RWPE1 (cell line): ENCODE data around the gene MRPL17.

Source experiments
- CTCF ChIA-PET: fragments of 350-600 bp; sonication (Branson Sonifier 250); formaldehyde crosslinking; extraction: SDS; loops from one replicate; lab custom pipeline; 2021; lab: Yijun Ruan, JAX
- POLR2A ChIA-PET: fragments of 400-600 bp; formaldehyde crosslinking; extraction: SDS; loops from one replicate; lab custom pipeline; 2020; ENCODE audit warnings: antibody characterized with exemption; ENCODE audit not compliant: low non-redundant PET; lab: Yijun Ruan, JAX
- DNase-seq: peaks from one replicate; pipeline ENCODE4 v3.0.0; 2012; ENCODE audit warnings: low spot score
- H3K27ac ChIP-seq: fragments of 450-650 bp; 2 replicates; pipeline ENCODE4 v1.5.1; 2017
- TF ChIP-seq, protein P1 (sequence below): fragments of 450-650 bp; conservative IDR thresholded peaks from 2 replicates; pipeline ENCODE4 v1.5.1; 2017; ENCODE audit warnings: low read depth, mild to moderate bottlenecking

The MRPL17 gene

DNA sequence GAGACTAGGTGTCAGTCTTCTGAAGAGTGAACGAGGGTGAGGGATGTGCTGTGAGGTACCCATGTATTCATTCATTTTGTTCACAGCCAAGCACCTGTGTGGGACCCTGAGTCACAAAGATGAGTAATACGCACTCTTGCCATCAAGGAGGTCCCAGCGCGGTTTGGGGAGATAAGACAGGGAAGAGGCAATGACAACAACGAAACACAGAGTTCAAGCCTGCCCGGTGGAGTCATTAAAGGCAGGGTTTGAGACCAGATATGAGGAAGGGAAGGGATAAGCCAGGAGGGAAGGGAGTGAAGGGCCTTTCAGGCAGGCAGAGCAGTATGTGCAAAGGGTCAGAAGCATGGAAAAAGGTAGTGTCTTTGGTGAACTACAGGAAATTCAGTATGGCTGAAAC lies 32.2 kb downstream of the MRPL17 start:
- CTCF ChIA-PET = no interaction called here
- no peak for DNase-seq
- POLR2A ChIA-PET = no interaction called here
- no peak overlapping the region for H3K27ac ChIP-seq
- TF ChIP-seq, protein P1, sequence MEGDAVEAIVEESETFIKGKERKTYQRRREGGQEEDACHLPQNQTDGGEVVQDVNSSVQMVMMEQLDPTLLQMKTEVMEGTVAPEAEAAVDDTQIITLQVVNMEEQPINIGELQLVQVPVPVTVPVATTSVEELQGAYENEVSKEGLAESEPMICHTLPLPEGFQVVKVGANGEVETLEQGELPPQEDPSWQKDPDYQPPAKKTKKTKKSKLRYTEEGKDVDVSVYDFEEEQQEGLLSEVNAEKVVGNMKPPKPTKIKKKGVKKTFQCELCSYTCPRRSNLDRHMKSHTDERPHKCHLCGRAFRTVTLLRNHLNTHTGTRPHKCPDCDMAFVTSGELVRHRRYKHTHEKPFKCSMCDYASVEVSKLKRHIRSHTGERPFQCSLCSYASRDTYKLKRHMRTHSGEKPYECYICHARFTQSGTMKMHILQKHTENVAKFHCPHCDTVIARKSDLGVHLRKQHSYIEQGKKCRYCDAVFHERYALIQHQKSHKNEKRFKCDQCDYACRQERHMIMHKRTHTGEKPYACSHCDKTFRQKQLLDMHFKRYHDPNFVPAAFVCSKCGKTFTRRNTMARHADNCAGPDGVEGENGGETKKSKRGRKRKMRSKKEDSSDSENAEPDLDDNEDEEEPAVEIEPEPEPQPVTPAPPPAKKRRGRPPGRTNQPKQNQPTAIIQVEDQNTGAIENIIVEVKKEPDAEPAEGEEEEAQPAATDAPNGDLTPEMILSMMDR = no peak

DNA sequence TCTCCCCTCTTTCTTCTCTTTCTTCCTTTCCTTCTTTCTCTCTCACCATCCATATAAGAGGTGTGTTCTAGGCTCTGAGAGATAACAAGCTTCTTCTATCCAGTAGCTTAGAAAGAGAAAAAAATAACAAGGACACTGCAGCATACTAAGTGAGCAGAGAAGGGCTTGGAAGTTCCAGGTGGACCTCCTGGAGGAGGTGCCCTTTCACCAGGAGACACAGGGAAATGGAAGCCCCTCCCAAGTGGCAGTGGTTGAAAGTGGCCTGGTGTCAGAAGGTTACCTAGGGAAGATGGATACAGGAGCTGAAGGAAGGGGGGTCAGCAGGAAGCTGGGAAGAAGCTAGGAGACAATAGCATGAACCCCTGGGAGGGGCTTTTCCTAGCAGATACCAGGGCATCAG lies 33.0 kb downstream of the MRPL17 start:
- ChIA-PET CTCF (no interaction called here), POLR2A (no interaction called here)
- no peak overlapping the region for H3K27ac ChIP-seq
- TF ChIP-seq, protein P1 = no peak
- no peak for DNase-seq

DNA sequence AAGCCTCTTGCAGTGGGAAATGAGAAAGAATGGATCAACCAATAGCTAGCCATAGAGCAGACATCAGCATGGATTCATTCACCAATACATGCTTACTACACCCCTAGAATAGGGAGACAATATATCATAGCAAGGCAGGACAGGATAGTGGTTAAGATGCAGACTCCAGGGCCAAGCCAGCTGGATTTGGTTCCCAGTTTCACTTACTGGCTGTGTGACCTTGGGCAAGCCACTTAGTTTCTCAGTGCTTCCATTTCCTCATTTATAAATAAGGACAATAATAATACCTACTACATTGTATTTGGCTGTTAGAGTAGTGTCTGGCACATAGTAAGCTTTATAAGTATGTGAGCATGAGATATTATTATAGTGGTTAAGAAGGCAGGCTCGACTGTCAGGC lies 34.6 kb downstream of the MRPL17 start:
- H3K27ac ChIP-seq = no peak overlapping the region
- CTCF ChIA-PET = no interaction called here
- no peak for DNase-seq
- POLR2A ChIA-PET = no interaction called here
- TF ChIP-seq, protein P1 = no peak

DNA sequence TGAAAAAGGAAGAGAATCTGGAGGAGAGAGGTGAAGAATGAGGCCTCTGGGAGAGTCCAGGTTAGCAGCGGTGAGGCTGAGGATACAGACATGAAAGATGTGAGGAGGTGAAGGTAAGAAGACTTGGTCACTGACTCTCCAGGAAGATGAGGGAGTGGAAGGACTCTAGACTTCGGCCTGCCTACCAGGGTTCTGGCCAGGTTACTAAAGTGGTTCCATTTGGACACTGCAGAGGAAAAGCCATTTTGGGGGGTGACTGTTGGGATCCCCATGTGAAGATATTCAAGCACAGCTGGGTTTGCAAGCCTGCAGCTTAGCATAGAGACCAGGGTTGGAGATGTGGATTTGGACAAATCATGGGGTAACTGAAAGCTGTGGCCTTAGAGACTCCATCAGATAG lies 35.3 kb downstream of the MRPL17 start:
- TF ChIP-seq, protein P1 = no peak
- POLR2A ChIA-PET = no interaction called here
- no peak overlapping the region for H3K27ac ChIP-seq
- no peak for DNase-seq
- CTCF ChIA-PET = no interaction called here

DNA sequence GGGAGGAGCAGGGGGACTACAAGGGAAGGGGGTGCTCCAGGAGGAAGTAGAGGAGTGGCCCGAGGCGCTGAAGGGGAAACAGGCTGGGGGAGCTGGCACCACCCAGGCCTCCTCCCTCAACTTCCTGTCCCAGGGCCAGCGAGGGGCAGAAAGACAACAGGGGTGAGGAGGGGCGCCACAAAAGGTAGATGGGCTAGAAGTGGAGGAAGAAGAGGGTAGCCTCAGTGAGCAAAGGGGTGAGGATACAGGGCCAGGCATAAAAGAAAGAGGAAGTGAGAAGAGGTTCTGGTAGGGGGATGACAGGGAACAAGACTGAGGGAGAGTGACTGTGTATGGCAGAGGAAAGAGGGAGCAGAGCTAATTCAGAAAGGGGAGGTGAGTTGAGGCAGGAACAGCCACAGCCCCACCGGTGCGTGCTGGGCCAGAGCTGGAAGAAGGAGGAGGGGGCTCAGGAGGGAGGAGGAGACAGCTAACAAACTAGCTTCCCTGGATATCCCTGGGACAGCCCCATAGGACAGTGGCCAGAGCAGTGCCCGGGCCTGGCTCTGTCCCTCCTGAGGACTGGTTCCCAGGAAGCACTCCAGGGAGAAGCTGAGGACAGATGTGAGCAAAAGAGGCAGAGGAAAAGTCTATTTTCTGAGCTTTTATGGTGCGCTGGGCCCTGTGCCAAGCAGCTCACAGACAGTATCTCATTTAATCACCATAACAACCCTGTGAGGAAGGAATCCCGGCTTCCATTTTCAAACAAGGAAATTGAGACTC lies 36.0 kb downstream of the MRPL17 start:
- TF ChIP-seq, protein P1 = no peak
- CTCF ChIA-PET = no interaction called here
- POLR2A ChIA-PET = no interaction called here
- no peak overlapping the region for H3K27ac ChIP-seq
- DNase-seq = no peak

DNA sequence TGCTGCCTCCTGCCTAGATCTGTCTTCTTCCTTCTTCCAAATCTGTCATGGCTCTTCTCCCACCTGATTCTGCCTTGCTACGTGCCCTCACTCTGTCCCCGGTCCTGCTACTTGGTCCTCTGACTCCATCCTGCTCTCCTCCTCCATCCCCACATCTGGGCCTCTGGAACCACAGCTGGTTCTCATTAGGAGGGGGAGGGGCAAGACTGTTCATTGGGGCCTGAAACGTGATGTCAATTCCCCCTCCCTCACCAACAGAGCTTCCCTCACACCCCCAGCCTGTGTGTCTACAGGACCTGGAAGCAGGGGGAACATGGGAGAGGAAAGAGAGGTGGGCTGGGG lies 36.6 kb downstream of the MRPL17 start:
- no peak overlapping the region for H3K27ac ChIP-seq
- POLR2A ChIA-PET = no interaction called here
- no peak for DNase-seq
- CTCF ChIA-PET = interaction anchor here (0.5 kb wide), 1 partner anchor 26 kb away, joined by 3 read pairs; no protein-coding TSS in a partner anchor
- TF ChIP-seq, protein P1 = no peak
